Colonic mucosa (tissue), 4 donors: Measurements from ENCODE around the gene TRAK1. TPM values are rescaled to one million over a fixed set of nuclear protein-coding genes. Genes with fewer than 3 reads are reported as not detected.

Experiments used
- DNase-seq: peaks from one replicate; pipeline ENCODE4 v3.0.0-alpha.2; 2020
- H3K27ac ChIP-seq: fragments of 200-600 bp; one replicate; pipeline ENCODE4 v1.8.0; 2021
- H3K27me3 ChIP-seq: fragments of 200-600 bp; one replicate; pipeline ENCODE4 v1.8.0; 2021
- H3K36me3 ChIP-seq: fragments of 200-600 bp; one replicate; pipeline ENCODE4 v1.8.0; 2021
- H3K4me1 ChIP-seq: fragments of 200-600 bp; one replicate; pipeline ENCODE4 v1.8.0; 2021; ENCODE audit warnings: mild to moderate bottlenecking
- H3K4me3 ChIP-seq: fragments of 200-600 bp; one replicate; pipeline ENCODE4 v1.8.0; 2021
- H3K9ac ChIP-seq, 2 donors: one replicate each; pipeline ENCODE4 v1.7.0; 2013; ENCODE audit warnings: control low read depth in 2 of 2, low read depth in 2 of 2, low read length in 2 of 2
- H3K9me3 ChIP-seq: fragments of 200-600 bp; one replicate; pipeline ENCODE4 v1.8.0; 2021
- CTCF ChIP-seq: fragments of 200-600 bp; IDR thresholded peaks from one replicate; pipeline ENCODE4 v1.8.0; 2022; ENCODE audit warnings: antibody characterized with exemption, mild to moderate bottlenecking
- intact Hi-C: fragments of 100-400 bp; cut with DNase I; formaldehyde crosslinking; loops from one replicate; pipeline ENCODE4 v1.14.1; 2022
- total RNA-seq, 2 donors: library from RNA; stranded (reverse); fragmentation: NEBNext Ultra II Directional in 1 of 2; extraction: Animal tissue kit (Norgen Biotek cat#: 25700) in 1 of 2; gene quantifications; one replicate each; pipeline ENCODE4 v1.2.1, GENCODE V29; 2021
- donor health status: healthy.
- donor health status: DM: no; HTN: no; CAD: no.
- donor health status: DM: no; HTN: no; CAD: no.

TRAK1 gene
- total RNA-seq, 2 donors from 2014 or later: 58.9 to 70.3 TPM

GRCh38 chr3:42050126-42050525 is 41.0 kb upstream of the TRAK1 start:
- intact Hi-C loops: no loop called here
- TF ChIP-seq CTCF: no peak
- H3K36me3 ChIP-seq: no peaks in the 10 kb centered on the region
- no peak overlapping the region for H3K27ac ChIP-seq
- H3K27me3 ChIP-seq: no peaks in the 10 kb centered on the region
- H3K4me1 ChIP-seq: peaks cover 6% of the 10 kb centered on the region
- no peak overlapping the region for H3K9ac ChIP-seq
- no peak for DNase-seq
- no peaks in the 10 kb centered on the region for H3K9me3 ChIP-seq
- H3K4me3 ChIP-seq: no peak overlapping the region

DNA sequence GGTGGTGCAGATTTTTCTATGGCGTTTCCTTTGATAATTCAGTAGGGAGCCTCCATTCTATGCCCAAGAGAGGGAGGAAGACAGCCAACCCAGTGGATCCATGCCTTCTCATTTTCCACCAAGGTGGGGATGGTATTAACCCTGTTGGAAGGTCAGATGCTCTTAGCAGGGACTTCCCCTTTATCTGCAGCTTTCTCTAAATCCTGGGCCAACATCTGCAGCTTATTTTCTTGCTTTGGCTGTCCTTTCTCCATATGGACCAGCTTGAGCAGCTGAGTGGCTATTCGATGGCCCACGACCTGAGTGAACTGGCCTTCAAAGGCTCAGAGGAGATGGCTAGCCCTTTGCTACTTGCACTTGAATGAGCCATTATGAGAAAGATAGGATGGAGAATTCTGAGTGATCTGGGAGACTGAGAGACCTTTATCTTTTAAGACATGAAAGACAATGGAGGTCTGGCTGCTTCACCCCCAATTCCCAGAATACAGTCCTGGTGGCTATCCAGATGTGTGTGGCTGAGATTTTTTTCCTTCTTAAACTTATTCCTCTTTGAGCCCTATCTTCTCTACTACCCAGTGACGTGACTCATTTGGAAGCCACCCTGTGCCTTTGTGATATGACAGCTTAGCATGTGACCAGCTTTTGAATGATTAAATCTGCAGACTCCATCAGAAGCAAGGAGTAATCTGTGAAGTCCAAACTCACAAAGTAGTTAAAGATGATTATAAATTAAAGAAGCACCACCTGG is 39.6 kb upstream of the TRAK1 start:
- Histone ChIP-seq H3K36me3 (no peaks in the 10 kb centered on the region), H3K9ac (no peak overlapping the region), H3K27ac (no peak overlapping the region), H3K9me3 (no peaks in the 10 kb centered on the region), H3K4me3 (no peak overlapping the region), H3K4me1 (peaks cover 6% of the 10 kb centered on the region), H3K27me3 (no peaks in the 10 kb centered on the region)
- intact Hi-C loops: no loop called here
- DNase-seq: no peak
- no peak for TF ChIP-seq CTCF

DNA sequence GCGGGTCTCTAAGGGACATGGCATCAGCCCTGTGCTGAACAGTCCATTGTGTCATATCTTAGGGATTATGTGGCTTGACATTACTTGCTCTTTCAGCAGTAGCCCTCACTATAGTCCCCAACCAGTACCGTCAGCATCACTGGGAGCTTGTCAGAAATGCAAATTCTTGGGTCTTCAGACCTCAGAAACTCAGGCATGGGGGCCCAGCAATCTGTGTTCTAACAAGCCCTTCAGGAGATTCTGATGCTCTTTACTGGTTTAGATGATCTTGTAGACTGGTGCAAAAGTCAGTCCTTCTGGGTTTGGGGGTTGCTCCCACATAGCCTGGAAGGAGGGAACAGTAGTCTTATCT is 39.0 kb upstream of the TRAK1 start:
- intact Hi-C loops: no loop called here
- no peak for TF ChIP-seq CTCF
- H3K9ac ChIP-seq: no peak overlapping the region

DNA sequence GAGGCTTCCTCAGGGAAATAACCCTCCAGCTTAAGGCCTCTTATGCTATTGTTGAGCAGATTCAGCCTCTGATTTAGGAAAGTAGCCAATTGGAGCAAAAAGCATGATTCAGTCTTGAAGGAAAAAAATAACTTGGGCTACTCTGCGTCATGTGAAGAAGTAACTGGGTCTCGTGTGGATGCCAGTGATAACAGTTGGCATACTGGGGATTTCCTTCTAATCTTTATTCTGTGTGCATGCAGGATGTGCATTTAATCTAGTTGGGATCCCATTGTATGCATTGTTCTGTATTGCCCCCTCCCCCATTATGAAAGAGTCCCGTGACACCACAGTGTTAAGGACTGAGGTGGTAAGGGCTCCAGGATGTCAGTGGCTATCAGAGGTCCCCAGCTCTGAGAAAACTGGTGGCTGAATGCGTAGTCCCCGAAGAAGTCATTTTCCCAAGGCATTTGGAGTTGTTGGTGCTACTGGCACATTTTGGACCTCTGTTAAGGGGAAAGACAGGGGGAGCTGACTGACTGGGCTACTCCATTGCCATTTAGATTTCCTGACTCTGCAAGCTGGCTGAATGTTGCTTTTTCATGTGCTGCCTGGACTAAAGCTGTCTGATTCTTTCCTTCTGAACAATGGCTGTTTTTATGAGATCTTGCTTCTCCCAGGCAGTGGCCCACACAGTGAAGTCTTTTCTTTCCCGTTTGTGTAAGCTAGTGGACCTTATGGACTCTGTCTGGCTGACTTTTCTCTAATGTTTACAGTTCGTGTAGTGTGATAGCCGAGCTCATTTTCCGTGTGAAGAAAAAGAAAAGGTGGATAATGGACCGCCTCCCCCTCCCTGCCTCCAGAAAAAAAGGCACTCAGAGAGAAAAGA is 38.4 kb upstream of the TRAK1 start:
- H3K4me1 ChIP-seq: peaks cover 9% of the 10 kb centered on the region
- intact Hi-C loops: no loop called here
- peak overlapping the region; percentile 79 for H3K27ac ChIP-seq
- no peaks in the 10 kb centered on the region for H3K27me3 ChIP-seq
- TF ChIP-seq CTCF: no peak
- H3K4me3 ChIP-seq: no peak overlapping the region
- no peaks in the 10 kb centered on the region for H3K36me3 ChIP-seq
- H3K9ac ChIP-seq: peak overlapping the region; percentile 26 to 58
- H3K9me3 ChIP-seq: no peaks in the 10 kb centered on the region
- no peak for DNase-seq

More for the DNA sequence above, 39.0 kb upstream of the TRAK1 start:
- peak overlapping the region; percentile 79 for H3K27ac ChIP-seq
- H3K4me1 ChIP-seq: peaks cover 6% of the 10 kb centered on the region
- no peaks in the 10 kb centered on the region for H3K9me3 ChIP-seq
- no peaks in the 10 kb centered on the region for H3K36me3 ChIP-seq
- no peaks in the 10 kb centered on the region for H3K27me3 ChIP-seq
- DNase-seq: no peak
- H3K4me3 ChIP-seq: no peak overlapping the region

GRCh38 chr3:42053476-42053875 is 37.7 kb upstream of the TRAK1 start:
- no peaks in the 10 kb centered on the region for H3K27me3 ChIP-seq
- H3K4me1 ChIP-seq: peaks cover 9% of the 10 kb centered on the region
- TF ChIP-seq CTCF: no peak
- intact Hi-C loops: no loop called here
- no peak overlapping the region for H3K4me3 ChIP-seq
- no peaks in the 10 kb centered on the region for H3K36me3 ChIP-seq
- peak overlapping the region; percentile 79 for H3K27ac ChIP-seq
- DNase-seq: peak; percentile 65
- H3K9me3 ChIP-seq: no peaks in the 10 kb centered on the region
- no peak overlapping the region for H3K9ac ChIP-seq
